ENCODE results near the gene ADAMTS1.

- TF ChIP-seq CTCF (IDR thresholded peaks at IDR 0.05) (no peak), POLR2A (IDR thresholded peaks at IDR 0.05) (no peak)
Observed at GRCh38 chr21:26840201-26840600, 5.0 kb downstream of the ADAMTS1 start.

All from vagina (tissue), 2 donors.